K562 (cell line): ENCODE measurements around the gene CEBPE. TPM values are rescaled to one million over a fixed set of nuclear protein-coding genes. Genes with fewer than 3 reads are reported as not detected.

ENCODE experiments used
- ATAC-seq: fragments of 200-7000 bp; cut with Tn5 transposase; 3 replicates; pipeline ENCODE4 v1.9.1; 2020; ENCODE audit warnings: moderate library complexity
- BruUV-seq: library from RNA; stranded (reverse); fragments of 400-500 nt; replicated peaks from 2 replicates; lab custom pipeline; 2021; lab: Mats Ljungman, UMichigan
- CTCF ChIA-PET: fragments of 300-600 bp; formaldehyde crosslinking; extraction: SDS; loops from one replicate; lab custom pipeline; 2021; ENCODE audit warnings: low intra/inter-chr PET ratio; lab: Yijun Ruan, JAX
- POLR2A ChIA-PET: fragments of 300-600, 350-650 bp; sonication (Branson Sonifier 250); formaldehyde crosslinking; extraction: SDS; loops from one replicate; lab custom pipeline; 2021; ENCODE audit warnings: antibody characterized with exemption, inconsistent platforms; lab: Yijun Ruan, JAX
- DNase-seq, 4 experiments: peaks; one replicate each; pipeline versions ENCODE4 v3.0.0 to v3.0.0-alpha.2; 2011 to 2018; ENCODE audit warnings: low spot score in 3 of 4, mixed read lengths in 3 of 4; ENCODE audit errors: extremely low read depth in 1 of 4
- FAIRE-seq: peaks from 2 replicates; lab custom pipeline; 2011; peaks lifted over from hg19 to GRCh38; lab: Jason Lieb, UNC
- H2AFZ ChIP-seq: 2 replicates; pipeline ENCODE4 v1.6.0; 2011; ENCODE audit warnings: low read depth, low read length, control low read depth, inconsistent platforms
- H3K27ac ChIP-seq: fragments of 200-600 bp; 3 replicates; pipeline ENCODE4 v1.8.0; 2011; ENCODE audit warnings: low read depth, mild to moderate bottlenecking, control low read depth, inconsistent platforms, low read length, moderate library complexity, mixed read lengths; ENCODE audit errors: extremely low read depth
- H3K27me3 ChIP-seq, 2 experiments: fragments of 300-600 bp in 1 of 2; 2 replicates in 1 of 2; 3 replicates in 1 of 2; pipeline versions ENCODE4 v1.6.0 to v1.8.0; 2011; ENCODE audit warnings: inconsistent platforms in 2 of 2, low read length in 2 of 2, mild to moderate bottlenecking in 1 of 2, mixed read lengths in 1 of 2, moderate library complexity in 1 of 2; ENCODE audit not compliant: control insufficient read depth in 2 of 2, insufficient read depth in 2 of 2
- H3K36me3 ChIP-seq: fragments of 300-600 bp; 3 replicates; pipeline ENCODE4 v1.8.0; 2011; ENCODE audit warnings: mild to moderate bottlenecking, low read length, inconsistent platforms; ENCODE audit not compliant: control insufficient read depth, insufficient read depth
- H3K4me1 ChIP-seq, 2 experiments: fragments of 200-600 bp in 1 of 2; replicated peaks in 1 of 2; 2 replicates in 1 of 2; 3 replicates in 1 of 2; pipeline versions ENCODE4 v1.5.1 to v1.8.0; 2011; ENCODE audit warnings: inconsistent platforms in 2 of 2, low read length in 2 of 2, mild to moderate bottlenecking in 1 of 2, mixed read lengths in 1 of 2, moderate library complexity in 1 of 2; ENCODE audit not compliant: control insufficient read depth in 2 of 2, insufficient read depth in 2 of 2
- H3K4me2 ChIP-seq: 2 replicates; pipeline ENCODE4 v1.6.1; 2011; ENCODE audit warnings: low read length, control low read depth, inconsistent platforms, mixed read lengths; ENCODE audit not compliant: insufficient read depth
- H3K4me3 ChIP-seq: fragments of 200-600 bp; sonication (generic), shearing (Covaris generic); 2 replicates; pipeline ENCODE4 v1.5.1; 2016; ENCODE audit warnings: control low read depth, inconsistent platforms
- H3K79me2 ChIP-seq: fragments of 200-600 bp; 3 replicates; pipeline ENCODE4 v1.8.0; 2011; ENCODE audit warnings: low read length, inconsistent platforms; ENCODE audit not compliant: control insufficient read depth, insufficient read depth
- H3K9ac ChIP-seq, 2 experiments: 2 replicates each; pipeline versions ENCODE4 v1.6.0 to v1.6.1; 2011; ENCODE audit warnings: low read depth in 2 of 2, low read length in 2 of 2, control low read depth in 1 of 2, inconsistent platforms in 1 of 2, mild to moderate bottlenecking in 1 of 2, mixed read lengths in 1 of 2; ENCODE audit not compliant: insufficient read depth in 1 of 2
- H3K9me1 ChIP-seq: one replicate; pipeline ENCODE4 v1.6.0; 2011; ENCODE audit warnings: inconsistent platforms, mild to moderate bottlenecking, low read length, moderate library complexity; ENCODE audit not compliant: control insufficient read depth, insufficient read depth
- H3K9me3 ChIP-seq: replicated peaks from 2 replicates; pipeline ENCODE4 v1.5.1; 2011; ENCODE audit warnings: low read depth, low read length, inconsistent platforms; ENCODE audit not compliant: control insufficient read depth, insufficient read depth
- H4K20me1 ChIP-seq: replicated peaks from 2 replicates; pipeline ENCODE4 v1.6.1; 2011; ENCODE audit warnings: low read length, inconsistent platforms, mixed read lengths; ENCODE audit not compliant: control insufficient read depth, insufficient read depth
- IRF2 ChIP-seq: sonication (generic); formaldehyde crosslinking; IDR thresholded peaks from 2 replicates; pipeline ENCODE4 v1.8.1; 2022; ENCODE audit warnings: mild to moderate bottlenecking, missing genetic modification reagents
- TCF7 ChIP-seq: sonication (generic); IDR thresholded peaks from 2 replicates; pipeline ENCODE4 v1.6.1; 2016; ENCODE audit warnings: antibody characterized with exemption, borderline replicate concordance
- ZBTB49 ChIP-seq: sonication (generic); formaldehyde crosslinking; IDR thresholded peaks from 2 replicates; pipeline ENCODE4 v1.8.0; 2022; ENCODE audit warnings: missing genetic modification reagents, mild to moderate bottlenecking, borderline replicate concordance
- ZFP30 ChIP-seq: fragments of 250-450 bp; sonication (Bioruptor Pico); IDR thresholded peaks from 2 replicates; pipeline ENCODE4 v1.8.0; 2022; ENCODE audit warnings: moderate library complexity, mild to moderate bottlenecking, inconsistent platforms, borderline replicate concordance
- WGBS: fragments of 100-300 bp; shearing (Covaris generic); methylation state at CpG from one replicate; pipeline ENCODE4 v1.1.6; 2016; ENCODE audit warnings: low coverage, mixed read lengths; ENCODE audit not compliant: insufficient coverage; ENCODE audit errors: missing lambda C conversion rate; 5-methylcytosine and 5-hydroxymethylcytosine counted together
- in situ Hi-C: fragments of 300-500 bp; cut with MboI; formaldehyde crosslinking; loops from 4 replicates; pipeline ENCODE4 v1.15.0; 2018; ENCODE audit warnings: inconsistent platforms, mixed read lengths
- intact Hi-C: fragments of 100-400 bp; cut with micrococcal nuclease; formaldehyde crosslinking; loops from 2 replicates; pipeline ENCODE4 v1.14.2; 2022
- polyA plus RNA-seq, 8 experiments: library from polyadenylated mRNA; depleted of rRNA in 4 of 8; stranded (reverse) in 5 of 8; unstranded in 3 of 8; fragments of >200 nt; fragmentation: Nextera tagmentation in 2 of 8; fragmentation: Illumina TruSeq in 1 of 8; extraction: Ambion mirVana in 2 of 8; extraction: Trizol in 1 of 8; gene quantifications; 2 replicates each; pipeline versions ENCODE4 v1.2.1 to v1.2.3, GENCODE V29; 2011 to 2014; ENCODE audit warnings: inconsistent platforms in 1 of 8, missing spikeins in 1 of 8
- total RNA-seq, 7 experiments: library from RNA; depleted of rRNA in 6 of 7; stranded (reverse); fragments of >200 nt in 6 of 7; fragmentation: Illumina TruSeq in 2 of 7; extraction: Trizol in 2 of 7; gene quantifications; 2 replicates each; pipeline versions ENCODE4 v1.2.1 to v1.2.3, GENCODE V29; 2011 to 2021; ENCODE audit warnings: low replicate concordance in 1 of 7

CEBPE gene
- total and polyA plus RNA-seq, 9 of the 15 experiments (the other 6 are each of a cell fraction or from before 2014, with no cell fraction given) = 0.09 to 0.15 (median 0.13) TPM; not detected in 6

GRCh38 chr14:23091294-23092225 lies 27.5 kb downstream of the CEBPE start (continued):
- TF ChIP-seq ZBTB49 (CRISPR knock-in tag) = no peak

- whole genome bisulfite sequencing = 90% methylated on average over 4 of the region's 4 CpGs
- POLR2A ChIA-PET = interaction anchor here (0.6 to 2.3 kb wide), 7 partner anchors 8 to 70 kb away, joined by 3 to 12 read pairs (median 3); no protein-coding TSS in a partner anchor
- in situ Hi-C loops = no loop called here
- CTCF ChIA-PET = no interaction called here
- no peak overlapping the region for H3K4me3 ChIP-seq
- peaks cover 0 to 11% of the 10 kb centered on the region in 2 experiments; a peak in 3 of 5 replicates for H3K4me1 ChIP-seq
- TF ChIP-seq TCF7 (no peak), ZFP30 (CRISPR knock-in tag) (no peak), IRF2 (CRISPR knock-in tag) (no peak)
- TF ChIP-seq, all 486 proteins: peak for 0
- FAIRE-seq = no peak
- Histone ChIP-seq H3K79me2 (peaks cover 52% of the 10 kb centered on the region), H3K9me3 (no peaks in the 10 kb centered on the region), H3K27me3 (no peaks in the 10 kb centered on the region), H3K9me1 (no peaks in the 10 kb centered on the region), H2AFZ (no peak overlapping the region), H3K36me3 (peaks cover 83% of the 10 kb centered on the region), H3K9ac (no peak overlapping the region), H3K27ac (no peak overlapping the region), H3K4me2 (no peak overlapping the region), H4K20me1 (peaks cover 12% of the 10 kb centered on the region)
- BruUV-seq = no TSS peak
- no peak for ATAC-seq
- intact Hi-C loops = no loop called here
- no peak for DNase-seq
These were observed 28.8 kb downstream of the CEBPE start for GRCh38 chr14:23090254-23090636.
